ENCODE measurements around the gene ABHD12B. TPM values are rescaled to one million over a fixed set of nuclear protein-coding genes. Genes with fewer than 3 reads are reported as not detected.

The ABHD12B gene
- total RNA-seq, 1 donor from 2014 or later = not detected

DNA sequence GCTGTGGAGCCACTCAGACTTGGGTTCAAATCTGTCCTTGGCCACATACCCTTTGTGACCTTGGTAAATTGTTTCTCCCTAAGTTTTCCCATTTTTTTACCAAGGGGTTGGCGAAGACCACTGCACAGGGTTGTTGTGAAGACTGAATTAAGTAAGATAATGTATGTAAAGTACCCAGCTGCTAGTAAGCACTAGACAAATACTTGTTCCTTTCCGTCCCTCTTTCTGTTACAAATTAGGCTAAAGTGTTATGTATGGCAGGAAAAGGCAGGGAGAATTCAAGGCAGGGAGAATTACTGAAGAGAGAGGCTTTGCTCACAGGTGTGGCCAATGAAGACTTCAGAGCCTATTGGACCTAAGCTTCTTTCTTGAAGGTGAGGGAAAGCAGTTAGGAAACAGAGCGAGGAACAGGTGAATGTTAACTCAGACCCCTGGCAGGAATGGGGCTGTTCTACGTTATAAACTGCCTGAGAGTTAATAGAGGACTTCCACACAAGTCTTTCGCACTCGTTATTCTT, 25.9 kb downstream of the ABHD12B start:
- DNase-seq (no peak), ATAC-seq (ENCODE audit: low read depth) (no peak)
- CTCF ChIA-PET = no interaction called here
- POLR2A ChIA-PET = interaction anchor here (0.6 kb wide), 1 partner anchor 679 kb away, joined by 3 read pairs; no protein-coding TSS in a partner anchor
- Mint-ChIP-seq H3K4me3 (no peak overlapping the region), H3K27ac (no peak overlapping the region), H3K9me3 (no peaks in the 10 kb centered on the region), H3K4me1 (peaks cover 5% of the 10 kb centered on the region), H3K27me3 (peaks cover 2% of the 10 kb centered on the region), H3K36me3 (ENCODE audit: low read depth) (no peaks in the 10 kb centered on the region)
- intact Hi-C loops (cut with micrococcal nuclease) = no loop called here
- TF ChIP-seq, protein P1, sequence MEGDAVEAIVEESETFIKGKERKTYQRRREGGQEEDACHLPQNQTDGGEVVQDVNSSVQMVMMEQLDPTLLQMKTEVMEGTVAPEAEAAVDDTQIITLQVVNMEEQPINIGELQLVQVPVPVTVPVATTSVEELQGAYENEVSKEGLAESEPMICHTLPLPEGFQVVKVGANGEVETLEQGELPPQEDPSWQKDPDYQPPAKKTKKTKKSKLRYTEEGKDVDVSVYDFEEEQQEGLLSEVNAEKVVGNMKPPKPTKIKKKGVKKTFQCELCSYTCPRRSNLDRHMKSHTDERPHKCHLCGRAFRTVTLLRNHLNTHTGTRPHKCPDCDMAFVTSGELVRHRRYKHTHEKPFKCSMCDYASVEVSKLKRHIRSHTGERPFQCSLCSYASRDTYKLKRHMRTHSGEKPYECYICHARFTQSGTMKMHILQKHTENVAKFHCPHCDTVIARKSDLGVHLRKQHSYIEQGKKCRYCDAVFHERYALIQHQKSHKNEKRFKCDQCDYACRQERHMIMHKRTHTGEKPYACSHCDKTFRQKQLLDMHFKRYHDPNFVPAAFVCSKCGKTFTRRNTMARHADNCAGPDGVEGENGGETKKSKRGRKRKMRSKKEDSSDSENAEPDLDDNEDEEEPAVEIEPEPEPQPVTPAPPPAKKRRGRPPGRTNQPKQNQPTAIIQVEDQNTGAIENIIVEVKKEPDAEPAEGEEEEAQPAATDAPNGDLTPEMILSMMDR (IDR thresholded peaks at IDR 0.05) = no peak

DNA sequence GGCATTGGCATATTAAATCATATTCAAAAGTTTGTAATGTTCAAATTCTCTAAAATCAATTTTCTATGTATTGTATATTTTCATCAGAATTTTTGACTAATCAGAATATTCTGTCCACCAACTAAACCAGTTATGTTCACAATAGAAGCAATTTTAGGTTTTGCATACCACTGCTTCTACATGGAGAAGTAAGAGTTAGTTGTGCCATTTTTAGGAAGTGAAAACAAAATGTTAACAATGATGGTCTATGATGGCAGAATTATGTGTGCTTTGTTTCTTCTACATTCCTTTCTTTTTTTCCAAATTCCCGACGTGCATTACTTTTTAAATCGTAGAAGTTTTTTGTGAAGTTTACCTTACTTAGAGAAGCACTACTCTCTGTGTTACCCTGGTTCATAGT, 29.5 kb downstream of the ABHD12B start:
- ChIA-PET CTCF (no interaction called here), POLR2A (no interaction called here)
- Mint-ChIP-seq H3K27me3 (no peaks in the 10 kb centered on the region), H3K9me3 (peaks cover 8% of the 10 kb centered on the region), H3K4me1 (peaks cover 5% of the 10 kb centered on the region), H3K27ac (no peak overlapping the region), H3K36me3 (ENCODE audit: low read depth) (no peaks in the 10 kb centered on the region), H3K4me3 (no peak overlapping the region)
- DNase-seq (no peak), ATAC-seq (ENCODE audit: low read depth) (no peak)
- intact Hi-C loops (cut with micrococcal nuclease) = no loop called here
- TF ChIP-seq, protein P1 (IDR thresholded peaks at IDR 0.05) = no peak

DNA sequence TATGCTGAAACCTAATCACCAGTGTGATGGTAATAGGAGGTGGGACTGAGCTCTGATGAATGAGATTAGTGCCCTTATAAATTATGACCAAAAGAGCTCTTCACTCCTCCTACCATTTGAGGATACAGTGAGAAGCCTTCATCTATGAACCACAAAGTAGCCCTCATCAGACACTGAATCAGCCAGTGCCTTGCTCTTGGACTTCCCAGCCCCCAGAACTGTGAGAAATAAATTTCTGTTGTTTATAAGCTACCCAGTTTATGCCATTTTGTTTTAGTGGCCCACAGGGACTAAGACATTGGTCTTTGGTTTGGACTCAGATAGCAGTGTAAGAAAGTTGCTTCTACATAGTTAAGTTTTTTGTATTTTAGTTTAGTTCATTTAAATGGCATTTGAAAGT, 32.9 kb downstream of the ABHD12B start:
- ATAC-seq (ENCODE audit: low read depth) (no peak), DNase-seq (no peak)
- H3K27me3 Mint-ChIP-seq = no peaks in the 10 kb centered on the region
- H3K4me1 Mint-ChIP-seq = peaks cover 5% of the 10 kb centered on the region
- ChIA-PET POLR2A (no interaction called here), CTCF (no interaction called here)
- H3K36me3 Mint-ChIP-seq (ENCODE audit: low read depth) = no peaks in the 10 kb centered on the region
- TF ChIP-seq, protein P1 (IDR thresholded peaks at IDR 0.05) = no peak
- peaks cover 8% of the 10 kb centered on the region for H3K9me3 Mint-ChIP-seq
- intact Hi-C loops (cut with micrococcal nuclease) = no loop called here
- H3K27ac Mint-ChIP-seq = no peak overlapping the region
- no peak overlapping the region for H3K4me3 Mint-ChIP-seq

DNA sequence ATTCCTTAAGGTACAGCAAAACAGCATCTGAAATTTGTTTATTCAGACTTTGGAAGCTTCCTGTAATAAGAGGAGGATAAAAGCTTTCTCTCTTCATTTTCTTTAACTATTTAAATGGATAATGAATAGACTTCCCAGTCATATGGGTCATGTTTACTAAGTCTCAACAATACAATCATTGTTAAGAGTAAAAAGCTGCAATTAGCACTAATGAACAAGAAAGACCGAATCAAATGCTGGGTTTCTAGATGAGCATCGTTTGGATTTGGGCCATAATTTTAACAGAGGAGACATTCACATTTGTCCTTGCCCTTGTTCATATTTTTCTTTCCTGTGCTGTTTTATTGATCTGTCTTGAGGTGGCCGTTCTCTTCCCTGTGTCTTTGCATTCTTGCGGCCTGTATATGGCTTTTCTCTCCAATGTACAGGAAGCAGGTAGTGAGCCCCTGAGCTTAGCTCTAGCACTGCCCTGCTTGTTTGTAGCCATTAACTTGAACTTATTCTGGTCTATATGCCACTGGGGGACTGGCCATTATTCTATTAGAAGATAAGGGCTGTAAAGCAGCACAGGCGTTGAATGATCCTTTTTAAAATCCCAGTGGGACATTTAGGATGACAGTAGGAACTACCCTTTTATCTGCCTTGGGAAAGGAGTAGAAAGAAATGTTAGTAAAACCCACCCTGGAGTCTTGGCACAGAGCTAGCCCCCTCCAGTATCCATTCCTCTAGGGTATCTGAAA, 34.6 kb downstream of the ABHD12B start:
- intact Hi-C loops (cut with micrococcal nuclease) = no loop called here
- CTCF ChIA-PET = no interaction called here
- Mint-ChIP-seq H3K27ac (no peak overlapping the region), H3K27me3 (peaks cover 3% of the 10 kb centered on the region), H3K4me3 (no peak overlapping the region), H3K9me3 (peaks cover 8% of the 10 kb centered on the region), H3K36me3 (ENCODE audit: low read depth) (no peaks in the 10 kb centered on the region), H3K4me1 (peaks cover under 1% of the 10 kb centered on the region)
- POLR2A ChIA-PET = no interaction called here
- no peak for ATAC-seq (ENCODE audit: low read depth)
- no peak for DNase-seq
- TF ChIP-seq, protein P1 (IDR thresholded peaks at IDR 0.05) = no peak

DNA sequence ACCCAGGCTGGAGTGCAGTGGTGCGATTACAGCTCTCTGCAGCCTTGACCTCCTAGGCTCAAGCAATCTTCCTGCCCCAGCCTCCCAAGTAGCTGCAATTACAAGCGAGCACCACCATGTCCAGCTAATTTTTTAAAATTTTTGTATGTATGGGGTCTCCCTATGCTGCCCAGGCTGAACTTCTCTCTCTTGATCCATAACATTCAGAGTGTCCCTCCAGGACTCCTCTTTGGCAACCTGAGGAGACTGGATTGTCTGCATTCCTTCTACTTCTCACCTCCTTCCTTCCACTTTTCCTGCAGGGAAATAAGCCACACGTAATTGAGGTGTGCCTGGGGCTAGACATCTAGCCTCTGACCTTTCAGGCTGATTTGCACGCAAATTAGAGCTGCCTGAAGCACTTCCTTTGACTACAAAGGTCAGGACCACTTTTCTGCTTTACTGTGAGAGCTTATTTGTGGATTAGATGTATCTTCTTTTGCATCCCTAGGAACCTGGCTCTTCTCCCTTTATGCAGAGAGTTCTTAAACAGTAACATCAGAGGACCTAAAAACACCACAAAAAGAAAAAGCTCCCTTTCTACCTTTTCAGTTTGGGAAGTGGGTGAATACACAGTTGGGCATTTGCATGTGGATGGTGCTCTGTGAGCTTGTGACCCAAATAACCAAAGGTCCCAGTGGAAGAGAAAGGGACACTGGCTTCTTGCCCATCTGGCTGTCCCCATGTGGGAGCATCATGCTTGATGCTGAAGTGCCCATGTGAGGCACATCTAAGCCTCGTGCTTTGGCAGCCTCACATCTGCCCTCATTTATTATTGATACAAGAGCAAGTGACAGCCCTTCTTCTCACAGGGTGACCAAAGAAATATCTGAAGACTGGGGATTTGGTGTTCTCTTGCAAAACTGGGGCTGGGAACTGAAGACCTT, 38.9 kb downstream of the ABHD12B start:
- H3K27me3 Mint-ChIP-seq = peaks cover 5% of the 10 kb centered on the region
- DNase-seq = no peak
- TF ChIP-seq, protein P1 (IDR thresholded peaks at IDR 0.05) = no peak
- no peaks in the 10 kb centered on the region for H3K4me1 Mint-ChIP-seq
- ATAC-seq (ENCODE audit: low read depth) = no peak
- intact Hi-C loops (cut with micrococcal nuclease) = no loop called here
- H3K36me3 Mint-ChIP-seq (ENCODE audit: low read depth) = no peaks in the 10 kb centered on the region
- ChIA-PET CTCF (interaction anchor here (1.4 kb wide), 1 partner anchor 133 kb away, joined by 3 read pairs; no protein-coding TSS in a partner anchor), POLR2A (no interaction called here)
- no peak overlapping the region for H3K27ac Mint-ChIP-seq
- no peak overlapping the region for H3K4me3 Mint-ChIP-seq
- H3K9me3 Mint-ChIP-seq = no peaks in the 10 kb centered on the region

All from activated B cell treated with CpG ODN at 0.5 μM for 24 hours (primary cell).